ENCODE results near the gene KIF7.

Gene KIF7

GRCh38 chr15:89649013-89649625 is 6.1 kb downstream of the KIF7 start:
- DNase-seq (ENCODE audit: low spot score) = no peak

DNA sequence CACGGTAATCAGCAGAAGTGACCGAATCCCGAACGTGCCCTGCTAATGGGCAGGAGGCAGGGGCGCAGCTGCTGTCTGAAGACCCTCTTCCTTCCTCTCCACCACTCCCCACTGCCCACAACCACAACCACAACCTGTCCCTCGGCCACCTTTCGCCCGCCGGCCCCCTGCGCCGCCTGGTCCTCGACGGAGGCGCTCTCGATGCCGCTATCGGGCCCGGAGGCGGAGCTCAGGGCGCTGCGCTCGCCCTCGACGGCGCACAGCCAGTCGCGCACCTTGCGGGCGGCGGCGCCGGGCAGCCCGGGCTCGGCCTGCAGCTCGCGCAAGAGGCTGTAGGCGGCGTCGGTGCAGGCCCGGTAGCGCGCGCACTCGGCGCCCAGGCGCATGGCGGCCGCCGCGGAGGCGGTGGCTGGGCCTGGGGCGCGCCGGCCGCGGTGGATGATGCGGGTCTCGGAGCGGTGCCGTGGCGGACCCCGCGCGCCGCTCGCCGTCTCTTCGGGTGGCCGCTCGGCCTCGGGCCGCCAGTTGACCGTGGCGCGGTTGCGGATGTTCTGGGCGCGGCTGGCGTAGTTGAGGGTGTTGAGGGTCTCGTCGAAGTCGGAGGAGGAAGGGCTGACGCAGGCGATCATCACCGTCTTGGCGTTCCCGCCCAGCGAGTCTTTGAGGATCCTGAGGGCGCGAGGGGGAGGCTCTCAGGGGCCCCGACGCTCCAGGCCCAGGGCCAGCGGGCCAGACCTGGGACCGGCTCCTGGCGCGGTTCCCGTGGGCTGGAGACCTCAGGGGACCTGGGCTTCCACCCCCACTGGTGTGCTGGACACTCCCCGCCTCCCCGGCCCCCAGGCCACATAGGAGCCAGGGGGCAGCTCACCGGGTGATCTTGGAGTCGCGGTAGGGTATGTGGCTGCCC is 6.9 kb downstream of the KIF7 start:
- DNase-seq (ENCODE audit: low spot score) = no peak

- peak; percentile 92 for DNase-seq (ENCODE audit: low spot score)
Observed at GRCh38 chr15:89647191-89647851, 7.9 kb downstream of the KIF7 start.

DNA sequence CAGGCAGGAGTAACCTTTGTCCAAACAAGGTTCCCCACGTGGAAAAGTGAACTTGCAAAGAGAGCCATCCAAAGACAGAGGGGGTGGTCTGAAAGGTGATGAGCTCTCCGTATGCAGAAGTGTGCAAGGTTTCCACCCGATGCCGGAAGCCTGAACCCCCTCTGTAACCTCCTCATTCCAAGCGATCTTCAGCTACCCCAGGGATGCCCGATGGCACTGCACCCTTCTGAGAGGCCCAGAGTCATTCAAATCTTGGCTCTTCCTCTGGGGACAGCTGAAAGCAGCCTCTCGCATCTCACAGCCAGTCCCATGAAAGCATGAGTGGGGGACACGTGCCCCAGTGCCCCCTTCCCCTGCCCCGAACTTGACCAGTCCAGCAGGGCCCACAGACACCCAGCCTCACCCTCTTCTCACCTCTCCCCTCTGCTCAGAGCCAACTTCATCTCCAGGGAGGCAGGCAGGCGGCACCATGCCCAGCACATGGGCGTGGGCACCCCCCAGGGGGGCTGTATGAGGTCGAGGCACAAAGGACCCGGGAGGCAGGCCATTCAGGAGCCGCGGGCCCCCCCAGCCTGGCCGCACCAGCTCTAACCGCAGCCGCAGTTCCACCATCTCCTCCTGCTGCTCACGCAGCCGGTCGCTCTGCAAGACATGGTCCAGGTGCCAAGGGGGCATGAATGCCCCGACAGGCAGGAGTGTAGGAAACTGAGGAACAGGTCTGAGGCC is 8.7 kb downstream of the KIF7 start:
- DNase-seq (ENCODE audit: low spot score) = no peak

- DNase-seq (ENCODE audit: low spot score) = no peak
Observed at GRCh38 chr15:89645680-89646079, 9.6 kb downstream of the KIF7 start.

DNA sequence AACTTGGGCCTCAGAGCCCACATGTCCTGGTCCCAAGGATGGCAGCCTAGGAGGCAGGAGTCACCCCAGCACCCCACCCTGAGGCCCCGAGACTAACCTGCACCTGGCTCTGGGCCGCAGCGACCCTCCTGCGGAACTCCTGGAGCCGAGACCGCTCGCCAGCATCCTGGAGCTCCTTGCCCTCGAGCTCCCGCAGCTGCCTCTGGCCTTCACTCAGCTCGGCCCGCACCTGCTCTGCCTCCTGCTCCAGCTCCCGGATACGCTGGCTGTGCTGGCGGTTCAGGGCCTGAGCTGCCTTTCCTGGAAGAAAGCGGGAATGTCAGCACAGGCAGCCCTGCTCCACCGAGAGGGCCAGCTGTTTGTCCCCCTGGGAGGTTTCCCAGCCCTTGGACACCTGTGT is 13.2 kb downstream of the KIF7 start:
- DNase-seq (ENCODE audit: low spot score) = no peak

DNA sequence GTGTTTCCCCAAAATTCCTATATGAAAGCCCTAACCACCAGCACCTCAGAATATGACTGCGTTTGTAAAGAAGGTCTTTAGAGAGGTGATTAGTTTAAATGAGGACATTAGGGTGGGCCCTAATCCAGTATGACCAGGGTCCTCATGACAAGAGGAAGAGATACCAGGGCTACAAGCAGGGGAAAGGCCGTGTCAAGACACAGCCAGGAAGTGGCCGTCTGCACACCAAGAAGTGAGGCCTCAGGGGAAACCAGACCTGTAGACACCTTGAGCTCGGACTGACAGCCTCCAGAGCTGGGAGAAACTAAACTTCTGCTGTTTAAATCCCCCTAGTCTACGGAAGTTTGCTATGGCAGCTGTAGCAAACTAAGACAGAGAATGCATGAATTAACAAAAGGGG is 14.2 kb downstream of the KIF7 start:
- DNase-seq (ENCODE audit: low spot score) = no peak

DNA sequence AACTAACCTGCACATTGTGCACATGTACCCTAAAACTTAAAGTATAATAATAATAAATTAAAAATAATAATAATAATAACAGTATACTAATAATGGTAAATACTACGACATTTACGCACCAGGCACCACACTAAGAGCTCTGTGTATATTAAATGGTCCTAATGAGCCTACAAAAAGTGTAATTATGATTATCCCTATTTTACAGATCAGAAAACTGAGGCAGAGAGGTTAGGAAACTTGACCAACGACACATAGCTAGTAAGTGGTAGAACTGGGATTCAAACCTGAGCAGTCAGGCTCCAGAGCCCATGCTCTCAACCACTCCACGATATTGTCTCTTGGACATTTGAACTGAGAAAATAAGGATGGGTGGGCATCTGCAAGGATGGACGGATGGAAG is 15.0 kb downstream of the KIF7 start:
- no peak for DNase-seq (ENCODE audit: low spot score)

DNA sequence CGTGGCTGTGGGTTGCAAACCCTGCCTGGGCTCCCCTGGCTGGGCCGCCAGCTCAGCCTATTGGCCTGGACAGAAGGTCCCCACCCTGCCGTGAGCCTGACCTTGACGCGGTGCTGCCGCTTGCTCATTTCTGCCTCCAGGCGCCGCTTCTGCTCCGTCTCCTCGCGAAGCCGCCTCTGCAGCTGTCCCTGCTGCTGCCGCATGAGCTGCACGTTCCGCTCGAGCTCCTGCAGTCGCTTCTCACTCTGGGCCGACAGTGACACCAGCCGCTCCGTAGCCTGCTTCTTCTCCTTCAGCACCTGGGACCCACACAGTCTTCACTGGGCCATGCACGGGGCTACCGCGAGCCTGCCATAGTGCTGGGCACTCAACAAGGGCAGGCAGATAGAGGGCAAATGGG is 21.7 kb downstream of the KIF7 start:
- DNase-seq (ENCODE audit: low spot score) = no peak

GRCh38 chr15:89632563-89633430 is 22.5 kb downstream of the KIF7 start:
- DNase-seq (ENCODE audit: low spot score) = no peak

GRCh38 chr15:89631902-89632264 is 23.4 kb downstream of the KIF7 start:
- no peak for DNase-seq (ENCODE audit: low spot score)

DNA sequence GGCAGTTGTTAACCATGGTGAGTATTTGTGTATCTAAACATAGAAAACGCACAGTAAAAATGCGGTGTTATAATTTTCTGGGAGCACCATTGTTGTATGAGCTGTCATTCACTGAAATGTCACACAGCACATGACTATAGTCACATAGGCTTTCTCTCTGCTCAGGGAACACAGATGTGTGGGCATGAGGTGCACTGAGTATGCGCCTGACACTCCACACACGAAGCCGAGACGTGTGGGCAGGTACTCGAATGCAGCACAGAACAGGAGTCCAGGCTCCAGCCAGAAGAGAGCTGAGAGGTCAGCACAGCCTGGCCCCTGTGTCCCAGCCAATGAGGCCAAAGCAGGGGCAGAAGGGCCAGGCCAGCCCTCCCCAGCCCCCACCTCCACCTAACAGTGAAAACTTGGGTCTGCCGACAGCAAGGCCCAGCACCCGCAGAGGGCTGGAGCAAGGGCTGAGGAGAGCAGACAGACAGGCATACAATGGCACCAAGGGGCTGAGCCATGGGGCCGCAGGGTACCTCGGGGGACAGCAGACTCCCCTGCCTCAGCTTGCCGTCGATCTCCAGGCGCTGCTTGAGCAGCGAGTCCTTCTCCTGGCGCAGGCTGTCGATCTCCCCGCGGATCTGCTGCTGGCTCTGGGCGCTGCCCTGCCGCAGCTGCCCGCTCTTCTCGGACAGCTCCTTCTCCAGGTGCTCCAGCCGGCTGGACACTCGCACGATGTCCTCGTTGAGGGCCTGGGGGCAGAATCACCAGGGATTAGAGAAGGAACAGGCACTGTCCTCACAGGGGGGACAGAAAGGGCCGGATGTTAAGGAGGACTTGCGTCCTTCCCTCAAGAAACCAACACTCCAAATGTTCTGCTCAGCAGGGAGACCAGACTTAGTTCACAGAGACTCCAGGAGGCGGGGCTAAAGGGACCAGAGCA is 24.0 kb downstream of the KIF7 start:
- DNase-seq (ENCODE audit: low spot score) = no peak

DNA sequence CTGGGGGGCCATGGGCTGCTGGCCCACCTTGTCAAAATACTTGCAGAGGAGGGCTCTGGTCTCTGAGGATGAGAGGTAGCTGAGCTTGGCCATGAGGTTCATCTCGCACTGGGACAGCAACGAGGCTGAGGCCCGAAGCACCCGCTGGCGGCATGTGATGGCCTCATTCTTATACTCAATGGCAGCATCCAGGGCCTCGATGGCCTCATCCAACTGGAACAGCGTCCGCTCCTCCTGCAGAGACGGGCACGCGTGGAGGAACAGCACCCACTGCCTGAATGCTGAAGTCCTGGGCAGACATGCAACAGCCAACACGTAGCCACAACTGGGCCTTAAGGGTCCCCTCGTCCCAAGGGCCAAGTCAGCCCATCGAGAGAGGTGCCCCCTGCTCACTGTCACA is 25.0 kb downstream of the KIF7 start:
- DNase-seq (ENCODE audit: low spot score) = no peak

GRCh38 chr15:89629829-89630228 is 25.4 kb downstream of the KIF7 start:
- no peak for DNase-seq (ENCODE audit: low spot score)

DNA sequence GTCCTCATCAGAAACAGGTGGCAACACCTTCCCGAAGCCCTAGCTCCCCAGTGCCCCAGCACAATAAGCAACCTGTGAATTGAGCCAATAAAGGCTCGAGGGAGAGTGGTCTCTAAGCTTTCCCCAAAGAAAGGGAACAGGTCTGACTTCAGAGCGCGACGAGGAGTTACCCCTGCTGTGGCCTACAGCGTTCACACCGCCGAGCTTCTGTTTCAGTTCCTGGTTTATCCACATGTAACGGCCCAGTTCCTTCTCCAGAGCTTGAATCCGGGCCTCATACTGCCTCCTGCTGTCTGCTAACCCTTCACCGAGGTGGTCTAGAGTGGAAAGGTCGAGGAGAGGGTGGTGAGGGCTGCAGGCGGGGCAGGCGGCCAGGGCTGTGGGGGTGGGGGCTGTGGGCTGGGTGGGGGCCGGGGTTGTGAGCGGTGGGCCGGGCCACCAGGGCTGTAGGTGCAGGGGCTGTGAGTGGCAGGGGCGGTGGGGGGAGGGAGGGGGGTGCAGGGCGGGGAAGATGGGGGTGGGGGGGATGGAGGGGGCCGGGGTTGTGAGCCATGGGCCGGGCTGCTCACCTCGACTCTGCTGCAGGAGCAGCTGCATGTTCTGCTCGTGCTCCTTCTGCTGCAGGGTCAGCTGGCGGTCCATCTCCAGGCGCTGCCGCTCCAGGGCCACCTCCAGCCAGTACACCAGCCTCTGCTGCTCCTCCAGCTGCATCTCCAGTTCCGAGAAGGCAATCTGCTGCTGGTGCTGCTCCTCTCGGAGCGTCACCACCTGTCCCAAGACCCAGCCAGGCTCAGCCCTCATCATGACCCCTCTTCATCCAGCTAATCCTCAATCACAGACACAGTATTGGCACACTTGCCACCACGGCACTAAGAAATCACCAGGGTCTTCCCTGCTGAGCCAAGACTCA is 26.2 kb downstream of the KIF7 start:
- no peak for DNase-seq (ENCODE audit: low spot score)

DNA sequence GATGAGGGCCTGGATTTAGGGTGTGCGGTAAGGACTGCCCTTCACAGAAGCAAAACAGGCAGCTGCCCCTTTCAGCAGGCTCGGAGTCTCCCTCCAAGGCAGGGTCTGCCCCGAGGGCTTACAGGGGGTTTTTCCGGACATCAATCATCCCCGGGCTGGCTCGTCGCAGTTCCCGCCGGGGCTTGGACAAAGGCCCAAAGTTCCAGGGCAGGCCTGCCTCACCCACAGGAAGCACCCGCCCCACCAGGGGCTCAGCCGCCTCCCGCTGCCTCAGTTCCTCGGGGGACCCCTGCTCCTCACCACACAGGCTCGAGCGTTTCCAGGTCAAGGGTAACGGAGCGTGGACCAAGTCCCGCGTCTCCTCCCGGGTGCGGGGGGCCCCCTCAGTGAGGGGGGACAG is 27.0 kb downstream of the KIF7 start:
- no peak for DNase-seq (ENCODE audit: low spot score)

GRCh38 chr15:89627256-89627970 is 27.9 kb downstream of the KIF7 start:
- no peak for DNase-seq (ENCODE audit: low spot score)

- DNase-seq (ENCODE audit: low spot score) = no peak
Observed at GRCh38 chr15:89625716-89626115, 29.6 kb downstream of the KIF7 start.

DNA sequence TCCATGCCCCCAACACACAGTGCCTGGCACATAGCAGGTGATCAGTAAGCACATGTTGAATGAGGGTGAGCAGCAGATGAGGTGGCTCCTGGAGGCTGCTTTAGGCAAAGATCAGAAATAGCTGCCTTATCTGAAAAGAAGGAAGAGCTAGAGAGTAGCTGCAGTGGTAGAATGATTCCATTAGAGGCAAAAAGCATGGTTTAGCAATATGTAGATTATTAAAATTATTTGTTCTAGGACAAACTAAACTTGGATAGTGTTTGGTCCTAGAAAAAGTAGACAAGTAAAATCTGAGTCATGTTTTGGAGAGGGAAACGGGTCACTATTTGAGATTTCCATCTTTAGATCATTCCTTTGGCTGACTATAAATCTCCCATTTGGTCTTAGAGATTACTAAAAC is 32.1 kb downstream of the KIF7 start:
- DNase-seq (ENCODE audit: low spot score) = no peak
